HG03571 (cell line): ENCODE results near the gene DCPS.
A peak's percentile ranks its signal among the peaks of the same experiment; 100 is the strongest.
"Not testable (repeated sequence)": the region's sequence is repeated elsewhere in the genome, so short reads cannot be mapped to it uniquely, and the experiment has no call there.

Experiments used
- ATAC-seq: cut with Tn5 transposase; IDR thresholded peaks from one replicate; pipeline ENCODE4 v1.9.1; 2021; ENCODE audit not compliant: unreplicated experiment

Gene DCPS

DNA sequence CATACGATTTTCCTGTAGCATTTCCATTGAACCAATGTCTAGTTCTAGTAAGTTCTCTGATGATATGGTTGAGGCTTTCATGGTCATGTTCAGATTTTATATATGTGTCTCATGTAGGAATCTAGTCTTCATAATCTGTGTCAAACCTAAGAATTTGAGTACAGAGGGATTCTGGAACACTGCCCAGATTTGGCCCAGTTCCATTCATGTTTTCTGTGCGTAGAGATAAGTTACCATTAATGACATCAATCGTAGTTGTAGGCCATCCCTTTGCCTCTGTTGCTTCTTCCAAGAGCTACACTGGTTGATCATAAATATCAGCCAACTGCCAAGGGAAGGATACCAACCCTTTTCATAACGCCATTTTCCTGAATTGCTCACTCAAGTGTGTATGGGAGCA, 74.9 kb downstream of the DCPS start:
- ATAC-seq: no peak

DNA sequence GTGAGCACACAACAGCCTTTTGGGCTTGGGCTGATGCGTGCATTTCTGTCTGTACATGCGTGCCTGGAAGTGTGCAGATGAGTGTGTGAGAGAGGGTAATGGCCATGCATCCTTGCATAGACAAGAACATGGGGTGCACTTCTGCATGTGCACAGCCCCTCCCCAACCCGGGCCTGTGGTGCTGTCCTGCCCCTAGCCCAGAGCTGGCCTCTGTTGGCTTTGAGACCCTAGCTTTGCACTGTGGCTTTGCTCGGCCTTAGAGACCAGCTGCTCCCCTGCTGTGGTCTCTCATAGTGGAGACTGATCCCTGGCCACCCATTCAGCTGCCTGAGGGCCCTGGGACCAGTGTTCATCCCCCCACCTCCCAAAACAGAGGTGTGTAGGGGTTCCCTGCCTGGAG, 77.0 kb downstream of the DCPS start:
- ATAC-seq: no peak

DNA sequence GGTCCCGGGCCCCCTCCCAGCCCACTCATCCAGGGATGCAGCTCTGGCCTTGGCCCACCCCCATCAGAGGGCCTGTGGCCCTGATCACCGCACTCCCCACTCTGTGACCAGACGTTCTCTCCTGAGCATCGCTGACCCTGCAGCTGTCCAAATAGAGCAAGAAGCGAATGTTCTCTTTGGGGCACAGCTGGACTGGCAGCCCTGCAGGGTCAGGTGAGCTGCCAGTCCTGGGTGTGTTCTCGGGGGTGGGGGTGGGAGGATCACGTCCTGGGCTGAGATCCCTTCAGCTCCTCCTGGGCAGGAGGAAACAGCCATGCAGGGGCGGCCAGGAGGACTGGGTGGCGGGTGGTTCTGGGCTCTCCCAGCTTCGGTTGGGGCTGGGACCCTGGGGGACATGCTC, 78.1 kb downstream of the DCPS start:
- not testable (repeated sequence) for ATAC-seq

DNA sequence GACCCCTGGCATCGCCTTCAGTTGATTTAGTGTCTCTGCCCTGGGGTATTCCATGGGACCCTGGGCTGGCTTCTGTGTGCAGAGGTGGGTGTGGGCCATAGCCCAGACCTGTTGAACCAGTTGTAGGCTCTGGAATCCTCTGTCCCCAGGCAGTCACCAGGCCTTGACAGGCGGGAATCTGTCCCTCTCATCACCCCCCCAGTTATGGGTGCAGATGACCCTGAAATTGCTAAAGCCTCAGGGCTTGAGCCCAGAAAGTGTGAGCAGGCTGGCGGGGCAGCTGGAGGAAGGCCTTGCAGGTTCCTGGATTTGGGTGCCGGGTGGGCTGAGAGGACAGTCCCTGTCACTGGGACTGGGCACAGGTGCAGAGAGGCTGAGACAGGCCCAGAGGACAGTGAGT, 78.8 kb downstream of the DCPS start:
- ATAC-seq: not testable (repeated sequence)

DNA sequence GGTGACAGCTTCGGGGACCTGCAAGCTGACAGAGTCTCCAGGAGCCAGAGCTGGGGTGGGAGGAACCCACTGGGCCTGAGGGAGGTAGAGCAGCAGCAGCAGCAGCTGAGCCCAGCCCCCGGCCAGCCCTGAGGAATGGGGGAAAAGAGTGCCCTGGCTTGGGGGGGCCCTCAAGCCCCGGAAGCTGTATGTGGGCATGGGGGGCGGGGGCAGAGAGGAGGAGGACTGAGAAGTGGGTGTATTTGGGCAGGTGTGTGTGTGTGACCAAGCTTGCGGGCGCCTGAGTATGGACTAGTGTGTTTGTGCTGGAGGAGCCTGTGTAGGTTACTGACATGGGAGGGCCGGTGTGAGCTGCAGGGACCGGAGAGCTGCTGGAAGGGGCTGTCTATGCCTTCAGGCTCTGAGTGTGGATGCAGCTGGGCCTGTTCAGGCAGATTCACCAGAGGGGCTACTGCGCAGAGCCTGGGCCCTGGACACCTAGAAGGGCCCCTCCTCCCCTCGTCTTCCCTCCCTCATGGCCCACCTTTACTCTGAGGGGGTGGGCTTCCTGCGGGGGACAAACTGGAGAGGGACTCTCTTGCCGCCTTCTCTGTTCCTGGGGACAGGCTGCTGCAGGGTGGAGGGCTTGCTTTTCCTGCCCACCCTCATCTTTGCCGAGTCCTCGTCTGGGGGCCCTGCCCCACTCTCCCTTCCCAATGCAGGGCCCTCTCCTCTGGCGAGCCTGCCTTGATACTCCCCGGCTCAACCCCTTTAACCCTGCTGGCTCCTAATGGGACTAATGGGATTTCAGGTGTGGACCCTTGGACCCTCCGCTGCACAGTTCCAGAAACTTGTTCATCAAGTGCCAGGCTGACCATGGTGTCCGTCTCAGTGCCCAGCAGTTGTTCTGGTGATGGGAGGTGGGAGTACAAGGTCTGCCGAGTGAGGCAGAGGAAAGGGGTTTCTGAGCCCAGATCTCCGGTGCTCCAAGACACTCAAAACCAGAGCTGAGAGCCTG, 79.8 kb downstream of the DCPS start:
- no peak for ATAC-seq

DNA sequence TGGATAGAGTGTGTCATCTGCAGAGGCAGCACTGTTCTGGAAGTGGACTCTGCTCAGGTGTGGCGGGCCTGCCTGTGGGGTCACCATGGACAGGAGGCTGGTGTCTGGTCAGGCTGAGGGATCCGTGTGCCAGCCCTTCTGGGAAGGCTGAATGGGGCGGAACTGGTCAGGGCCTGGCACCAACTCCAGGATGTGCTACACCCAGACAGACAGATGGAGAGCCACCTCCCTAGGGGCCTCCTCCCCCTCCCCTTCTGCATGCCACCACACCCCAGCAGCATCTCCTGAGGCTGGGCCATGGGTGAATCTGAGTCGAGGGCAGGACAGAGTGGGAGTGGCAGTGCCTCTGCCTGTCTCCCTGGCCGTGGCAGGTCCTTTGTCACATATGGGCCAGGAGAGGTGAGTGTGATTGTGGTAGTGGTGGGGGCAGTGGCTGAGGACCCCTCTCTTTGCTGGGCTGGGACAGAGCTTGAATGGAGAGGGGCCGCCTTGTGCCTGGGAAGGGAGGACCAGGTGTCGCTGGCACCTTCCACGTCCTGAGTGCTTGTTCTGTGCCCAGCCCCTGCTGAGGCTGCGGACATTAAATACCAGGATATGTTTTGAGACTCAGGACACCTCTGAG, 80.7 kb downstream of the DCPS start:
- no peak for ATAC-seq

DNA sequence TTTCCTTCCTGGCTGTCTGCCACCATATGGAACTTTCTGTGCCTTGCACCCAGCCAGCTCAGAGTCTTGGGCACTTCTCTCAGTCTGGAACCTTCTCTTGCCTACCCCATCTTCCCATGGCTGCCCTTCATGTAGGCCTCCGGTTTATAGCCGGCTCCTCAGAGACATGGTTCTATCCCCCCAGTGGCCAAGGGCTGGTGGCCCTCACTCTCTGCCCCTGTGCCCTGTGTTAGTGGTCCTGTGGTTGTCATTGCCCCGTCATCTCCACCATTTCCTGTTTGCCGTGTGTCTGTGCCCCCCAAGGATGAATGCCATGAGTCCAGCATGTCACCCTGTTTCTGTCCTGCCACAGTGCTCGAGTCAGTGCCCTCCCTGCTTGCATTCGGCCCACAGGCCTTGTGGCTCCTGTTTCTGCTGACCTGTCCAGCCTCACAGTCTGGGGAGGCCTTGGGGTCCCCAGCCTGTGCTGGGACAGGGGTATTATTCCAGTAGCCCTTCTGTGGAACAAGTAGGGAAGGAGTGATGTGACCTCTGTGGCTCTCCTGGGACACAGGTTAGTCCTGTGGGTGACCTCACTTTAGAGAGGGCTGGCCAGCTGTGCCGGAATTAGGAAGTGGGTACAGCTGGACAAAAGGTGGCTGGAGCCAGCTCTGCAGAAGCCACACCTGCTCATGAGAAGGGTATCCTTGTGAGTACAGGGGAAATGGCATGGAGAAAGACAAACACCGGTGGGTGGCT, 82.3 kb downstream of the DCPS start:
- ATAC-seq: no peak

DNA sequence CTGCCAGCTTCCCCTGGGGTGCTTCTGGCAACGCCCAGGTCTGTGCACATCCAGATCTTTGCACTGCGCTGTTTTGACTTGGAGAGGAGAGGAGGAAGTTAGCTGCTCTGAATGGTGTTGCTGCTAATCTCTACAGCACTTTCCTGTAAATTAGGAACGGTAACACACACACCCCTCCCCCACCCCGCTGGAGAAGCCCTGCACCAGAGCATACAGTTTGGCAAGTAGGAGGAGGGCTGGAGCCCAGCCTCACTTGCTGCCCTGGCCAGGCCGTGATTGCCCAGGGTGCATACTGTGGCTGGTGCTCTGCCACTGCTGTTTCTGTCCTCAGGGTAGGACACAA, 82.8 kb downstream of the DCPS start:
- ATAC-seq: not testable (repeated sequence)

DNA sequence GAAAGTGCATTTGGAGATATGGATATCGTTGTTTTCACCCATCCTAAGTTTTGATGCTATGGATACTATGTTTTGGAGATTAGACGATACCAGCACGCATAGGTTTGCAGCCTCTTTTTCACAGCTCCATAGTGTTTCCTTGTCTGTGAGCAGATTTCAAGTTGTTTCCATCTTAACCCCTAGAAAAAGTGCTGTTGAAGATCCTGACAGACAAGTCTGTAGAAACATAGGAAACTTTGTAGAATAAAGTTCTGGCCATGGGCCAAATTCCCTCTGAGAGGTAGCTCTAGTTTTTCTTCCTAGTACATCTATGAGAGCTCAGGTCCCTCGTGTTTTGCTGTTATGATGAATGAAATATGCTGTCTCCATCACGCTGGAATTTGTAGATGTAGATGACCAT, 84.0 kb downstream of the DCPS start:
- no peak for ATAC-seq

DNA sequence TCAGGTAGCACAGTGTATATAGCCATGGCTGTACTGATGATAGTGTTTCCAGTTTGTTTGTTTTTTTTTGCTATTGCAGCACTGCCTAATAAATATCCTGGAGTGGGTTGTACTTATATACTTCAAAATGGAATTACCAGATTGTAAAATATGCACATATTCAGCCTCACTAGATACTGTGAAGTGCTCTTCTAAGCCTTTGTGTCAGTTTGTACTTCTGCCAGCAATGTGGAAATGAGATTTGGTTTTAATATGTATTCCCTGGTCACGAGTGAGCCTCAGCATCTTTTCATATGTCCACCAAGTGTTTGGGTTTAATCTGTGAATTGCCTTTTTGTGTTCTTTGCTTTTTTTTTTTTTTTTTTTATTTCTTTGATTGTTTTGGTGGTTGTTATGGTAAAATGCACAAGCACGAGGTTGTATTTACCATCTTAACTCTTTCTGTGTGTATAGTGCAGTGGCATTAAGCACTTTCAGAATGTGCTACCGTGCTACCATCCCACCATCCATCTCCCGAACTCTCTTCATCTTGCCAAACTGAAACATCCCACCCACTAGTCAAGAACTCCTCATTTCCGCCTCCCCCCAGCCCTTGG, 86.5 kb downstream of the DCPS start:
- ATAC-seq: no peak

DNA sequence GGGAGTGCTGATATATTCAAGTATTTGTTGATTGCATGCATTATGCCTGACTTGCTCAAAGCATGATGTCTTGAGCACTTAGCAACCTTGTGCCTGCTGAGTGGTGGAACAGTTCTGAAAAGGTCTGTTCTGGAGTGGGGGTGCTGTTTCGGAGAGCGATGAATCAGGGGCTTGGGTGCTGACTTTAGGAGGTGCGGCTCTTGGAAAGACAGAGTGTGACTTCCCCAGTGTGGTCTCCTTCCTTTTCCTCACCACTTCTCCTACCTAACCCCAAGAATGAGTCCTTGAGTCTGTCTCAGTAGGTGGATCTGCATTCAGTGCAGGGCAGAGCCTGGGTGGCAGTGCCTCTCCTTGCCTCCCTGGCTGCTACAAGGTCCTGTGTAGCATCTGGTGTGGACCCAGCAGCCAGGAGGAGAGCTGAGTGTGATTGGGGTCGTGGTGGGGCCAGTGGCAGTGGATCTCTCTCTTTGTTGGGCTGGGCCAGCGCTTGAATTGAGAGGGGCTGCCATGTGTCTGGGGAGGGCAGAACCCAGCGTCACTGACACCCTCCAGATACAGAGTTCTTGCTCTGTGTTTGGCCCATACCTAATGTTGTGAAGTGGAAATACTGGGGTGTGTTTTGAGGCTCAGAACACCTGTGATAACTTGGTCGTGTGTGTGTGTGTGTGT, 87.6 kb downstream of the DCPS start:
- no peak for ATAC-seq

DNA sequence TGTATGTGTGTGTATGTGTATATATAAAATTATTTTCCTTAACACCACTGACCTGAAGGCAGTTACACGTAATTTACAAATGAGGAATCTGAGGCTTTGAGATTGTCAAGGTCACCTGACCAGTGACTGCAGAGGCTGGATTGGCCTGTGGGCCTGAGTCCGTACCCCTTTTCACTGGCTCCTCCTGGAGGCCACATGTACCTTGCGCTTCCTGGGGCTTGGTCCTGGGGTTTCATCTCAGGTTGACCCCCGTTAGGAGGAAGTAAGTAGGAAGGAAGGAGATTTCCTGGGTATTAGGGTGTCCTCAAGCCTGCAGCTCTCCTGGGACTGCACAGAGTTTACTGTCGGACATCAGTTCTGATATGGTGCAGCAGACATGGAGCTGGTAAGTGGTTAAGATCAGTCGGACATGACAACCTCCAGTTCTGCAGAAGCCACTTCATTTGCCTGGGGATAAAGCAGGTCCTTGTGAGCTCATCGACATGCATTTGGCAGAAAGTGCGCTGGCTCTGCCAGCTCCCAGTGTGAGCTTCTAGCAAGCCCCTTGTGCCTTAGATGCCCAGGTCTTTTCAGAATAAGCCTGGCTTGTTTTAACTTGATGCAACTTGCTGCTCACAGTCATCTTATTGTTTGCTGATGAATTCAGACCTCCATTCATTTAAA, 88.2 kb downstream of the DCPS start:
- peak; percentile 74 for ATAC-seq

DNA sequence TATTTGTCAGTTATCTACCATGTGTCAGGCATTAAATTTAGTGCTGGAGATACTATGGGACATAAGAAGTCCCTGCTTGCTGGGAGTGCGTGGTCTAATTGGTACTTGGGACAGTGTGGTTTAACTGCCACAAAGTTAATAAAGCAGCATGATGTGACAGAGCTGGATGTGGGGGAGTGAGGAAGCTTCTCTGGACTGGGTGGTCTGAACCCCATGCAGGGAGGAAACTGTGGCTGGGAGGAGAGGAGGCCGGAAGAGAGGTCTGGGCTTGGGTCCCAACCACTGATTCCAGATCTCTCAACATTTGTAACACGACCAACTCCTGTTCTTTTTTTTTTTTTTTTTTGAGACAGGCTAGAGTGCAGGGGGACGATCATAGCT, 88.8 kb downstream of the DCPS start:
- ATAC-seq: no peak

DNA sequence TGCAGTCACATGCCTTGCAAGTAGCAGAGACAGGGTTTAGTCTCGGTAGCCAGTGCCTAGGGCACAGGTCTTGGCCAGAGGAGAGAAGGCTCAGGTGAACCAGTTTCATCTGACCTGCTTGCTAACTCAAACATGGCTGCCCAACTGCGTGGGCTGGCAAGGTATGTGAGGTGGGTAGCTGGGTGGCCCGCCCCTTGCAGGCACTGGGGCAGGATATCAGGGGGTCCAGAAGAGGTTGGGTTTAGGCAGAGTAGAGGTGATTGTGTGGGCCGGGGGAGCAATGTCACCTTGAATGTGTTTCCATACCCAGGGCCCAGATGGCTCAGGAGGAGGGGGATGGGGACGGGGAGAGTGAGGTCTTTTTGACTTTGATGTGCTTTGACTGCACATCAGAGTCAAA, 89.3 kb downstream of the DCPS start:
- ATAC-seq: no peak

DNA sequence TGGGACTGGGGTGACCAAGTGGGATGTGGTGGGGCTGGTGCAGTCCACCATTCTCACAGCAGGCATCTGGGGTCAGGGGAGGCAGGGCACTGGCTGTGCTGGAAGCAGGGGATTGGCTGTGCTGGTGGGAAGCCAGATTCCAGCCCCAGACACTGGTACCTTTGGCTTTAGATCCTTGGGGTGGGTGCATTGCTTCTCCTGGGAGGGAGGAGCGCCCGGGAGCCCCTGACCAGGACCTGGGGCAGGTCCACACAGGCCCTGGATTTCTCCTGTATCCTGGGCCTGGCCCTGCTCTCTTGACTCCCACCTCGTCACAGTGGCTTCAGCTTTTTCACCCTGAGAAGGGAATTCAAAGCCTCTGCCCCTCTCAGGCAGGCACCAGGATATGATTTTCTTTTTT, 90.2 kb downstream of the DCPS start:
- ATAC-seq: no peak

DNA sequence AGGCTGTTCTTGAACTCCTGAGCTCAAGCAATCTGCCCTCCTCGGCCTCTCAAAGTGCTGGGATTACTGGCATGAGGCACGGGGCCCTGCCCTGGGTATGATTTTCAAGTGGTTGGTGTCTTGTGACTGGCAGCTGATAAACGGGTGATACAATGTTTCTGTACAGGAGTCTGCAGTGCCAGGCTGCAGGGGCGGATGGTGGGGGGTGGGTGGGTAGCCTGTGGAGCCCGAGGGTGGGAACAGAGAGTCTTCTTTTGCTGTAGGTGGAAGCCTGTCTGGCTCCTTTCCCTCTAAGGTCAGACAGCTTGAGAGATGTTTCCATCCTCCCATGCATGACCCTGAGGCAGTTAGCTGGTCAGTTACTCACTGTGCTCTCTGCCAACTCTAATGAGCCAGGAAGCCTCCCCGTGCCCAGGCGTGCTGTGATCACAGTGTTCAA, 90.8 kb downstream of the DCPS start:
- ATAC-seq: not testable (repeated sequence)
